GM19328 (cell line): ENCODE data around the gene TRIOBP.

ENCODE experiments used
- ATAC-seq: cut with Tn5 transposase; IDR thresholded peaks from one replicate; pipeline ENCODE4 v1.9.1; 2021; ENCODE audit warnings: mild to moderate bottlenecking, moderate library complexity; ENCODE audit not compliant: unreplicated experiment

TRIOBP gene

DNA sequence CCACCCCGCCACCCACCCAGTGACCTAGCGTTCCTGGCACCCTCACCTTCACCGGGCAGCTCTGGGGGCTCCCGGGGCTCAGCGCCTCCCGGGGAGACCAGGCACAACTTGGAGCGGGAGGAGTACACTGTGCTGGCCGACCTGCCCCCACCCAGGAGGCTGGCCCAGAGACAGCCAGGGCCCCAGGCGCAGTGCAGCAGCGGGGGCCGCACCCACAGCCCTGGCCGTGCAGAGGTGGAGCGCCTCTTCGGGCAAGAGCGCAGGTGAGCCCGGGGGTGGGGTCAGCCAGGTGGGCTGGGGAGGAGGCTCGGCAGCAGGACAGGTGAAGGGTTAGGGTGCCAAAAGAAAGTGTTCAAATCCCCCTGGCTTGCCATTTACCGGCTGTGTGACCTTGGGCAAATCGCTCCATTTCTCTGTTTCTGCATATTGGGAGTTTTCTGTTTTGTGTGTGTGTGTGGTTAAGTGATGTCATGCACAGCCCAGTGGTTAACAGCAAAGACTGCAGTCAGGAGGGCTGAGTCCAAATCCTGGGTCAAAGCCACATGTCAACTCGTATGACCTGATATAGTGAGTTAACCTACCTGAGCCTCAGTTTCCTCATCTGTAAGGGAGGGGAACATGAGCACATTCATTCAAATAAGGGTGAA is 29.5 kb downstream of the TRIOBP start:
- ATAC-seq = no peak

DNA sequence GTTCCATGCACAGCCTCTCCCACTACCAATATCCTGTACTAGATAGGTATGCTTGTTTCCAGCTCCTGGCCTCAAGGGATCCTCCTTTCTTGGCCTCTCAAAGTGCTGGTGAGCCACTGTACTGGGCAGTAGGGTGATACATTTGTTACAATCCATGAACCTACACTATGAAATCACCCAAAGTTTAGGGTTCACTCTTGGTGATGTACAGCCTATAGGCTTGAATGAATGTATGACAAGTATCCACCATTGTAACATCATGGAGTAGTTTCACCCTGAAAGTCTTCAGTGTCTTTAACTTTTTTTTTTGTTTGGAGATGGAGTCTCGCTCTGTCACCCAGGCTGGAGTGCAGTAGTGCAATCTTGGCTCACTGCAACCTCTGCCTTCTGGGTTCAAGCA is 31.8 kb downstream of the TRIOBP start:
- ATAC-seq = no peak

DNA sequence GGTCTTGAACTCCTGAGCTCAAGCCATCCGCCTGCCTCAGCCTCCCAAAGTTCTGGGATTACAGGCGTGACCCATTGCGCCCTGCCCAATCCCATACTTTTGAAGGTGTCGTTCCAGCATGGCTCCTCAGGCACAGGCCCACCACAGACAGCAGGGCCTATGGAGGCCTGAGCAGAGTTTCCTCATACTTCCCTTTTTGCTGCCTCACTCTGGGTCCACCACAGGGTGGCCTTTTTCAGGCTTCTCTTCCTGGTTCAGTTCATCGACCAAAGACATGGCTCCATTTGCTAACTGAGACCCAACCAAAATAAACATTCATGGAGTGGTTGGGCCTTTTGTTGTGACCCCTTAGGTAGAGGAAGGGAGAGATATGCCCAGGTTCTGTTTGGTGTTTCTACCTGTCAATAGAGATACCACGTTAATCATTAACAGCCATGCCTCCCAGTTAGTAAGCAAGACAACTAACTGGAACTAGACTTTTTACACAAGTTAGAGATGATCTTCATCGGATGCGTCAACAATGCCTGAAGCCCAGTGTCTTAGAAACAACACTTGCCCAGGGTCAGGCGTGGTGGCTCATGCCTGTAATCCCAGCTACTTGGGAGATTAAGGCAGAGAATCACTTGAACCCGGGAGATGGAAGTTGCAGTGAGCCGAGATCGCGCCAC is 35.1 kb downstream of the TRIOBP start:
- ATAC-seq = no peak

DNA sequence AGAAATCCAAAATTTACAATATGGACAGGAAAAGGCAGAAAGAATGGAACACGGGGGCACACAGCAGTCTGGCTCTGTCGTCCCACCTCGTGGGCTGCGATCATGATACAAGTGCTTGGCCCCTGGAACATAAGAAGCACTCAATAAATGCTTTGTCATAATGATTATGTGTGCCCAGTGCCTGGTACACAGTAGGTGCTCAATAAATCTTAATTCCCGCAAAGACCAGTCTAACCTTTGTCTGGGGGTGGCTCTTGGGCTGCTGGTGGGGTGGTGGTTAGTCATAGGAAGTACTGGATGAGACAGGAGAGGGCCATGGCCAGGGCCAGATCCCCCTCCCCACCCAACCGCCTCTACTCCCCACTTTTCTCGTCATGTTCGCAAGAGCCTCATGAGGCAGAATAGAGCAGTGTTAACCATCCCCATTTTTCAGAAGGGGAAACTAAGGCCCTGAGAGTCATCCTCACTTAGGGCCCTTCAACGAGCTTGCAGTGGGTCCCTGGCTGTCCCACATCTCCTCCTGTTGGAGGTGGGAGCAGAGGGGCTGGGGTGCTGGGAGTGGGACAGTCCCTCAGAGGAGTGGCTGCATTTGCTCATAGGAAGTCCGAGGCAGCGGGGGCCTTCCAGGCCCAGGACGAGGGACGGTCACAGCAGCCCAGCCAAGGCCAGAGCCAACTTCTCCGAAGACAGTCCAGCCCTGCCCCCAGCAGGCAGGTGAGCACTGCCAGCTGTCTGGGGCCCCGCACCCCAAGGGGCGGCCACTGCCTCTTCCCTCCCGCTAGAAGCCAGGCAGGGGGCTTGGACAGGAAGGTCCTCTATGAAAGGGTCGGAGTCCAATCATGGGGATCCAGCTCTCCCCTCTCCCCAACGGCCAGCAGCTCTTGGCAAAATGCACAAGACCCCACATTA is 36.1 kb downstream of the TRIOBP start:
- no peak for ATAC-seq

DNA sequence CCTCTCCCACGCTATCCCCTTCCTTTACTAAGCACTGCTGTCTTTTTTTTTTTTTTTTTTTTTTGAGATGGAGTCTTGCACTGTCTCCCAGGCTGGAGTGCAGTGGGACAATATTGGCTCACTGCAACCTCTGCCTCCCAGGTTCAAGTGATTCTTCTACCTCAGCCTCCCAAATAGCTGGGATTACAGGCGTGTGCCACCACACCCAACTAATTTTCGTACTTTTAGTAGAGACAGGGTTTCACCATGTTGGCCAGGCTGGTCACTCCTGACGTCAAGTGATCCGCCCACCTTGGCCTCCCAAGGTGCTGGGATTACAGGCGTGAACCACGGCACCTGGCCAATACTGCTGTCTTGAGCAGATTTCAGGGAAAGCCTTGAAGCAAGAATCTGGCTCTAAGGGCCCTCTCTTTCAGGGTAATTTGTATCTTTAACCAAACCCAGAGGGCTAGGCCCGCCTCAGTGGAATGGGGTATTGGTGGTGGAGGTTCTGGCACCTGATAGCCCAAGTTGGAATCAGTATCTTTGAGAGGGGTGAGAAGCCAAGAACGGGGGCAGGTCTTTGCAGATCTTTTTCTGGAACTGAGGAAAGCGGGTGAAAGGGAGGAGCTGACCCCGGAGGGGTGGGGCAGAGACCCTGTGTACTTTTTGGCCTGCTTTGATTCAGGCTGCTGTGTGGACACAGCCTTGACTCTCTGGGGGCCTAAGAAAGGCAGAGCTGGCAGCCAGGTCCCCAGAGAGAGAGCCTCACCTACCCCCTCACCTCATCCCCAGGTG is 37.0 kb downstream of the TRIOBP start:
- ATAC-seq = no peak

DNA sequence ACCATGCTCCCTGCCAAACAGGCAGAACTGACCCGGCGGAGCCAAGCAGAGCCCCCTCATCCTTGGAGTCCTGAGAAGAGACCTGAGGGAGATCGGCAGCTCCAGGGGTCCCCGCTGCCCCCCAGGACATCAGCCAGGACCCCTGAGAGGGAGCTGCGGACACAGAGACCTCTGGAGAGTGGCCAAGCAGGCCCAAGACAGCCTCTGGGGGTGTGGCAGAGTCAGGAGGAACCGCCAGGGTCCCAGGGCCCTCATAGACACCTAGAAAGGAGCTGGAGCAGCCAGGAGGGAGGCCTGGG is 37.5 kb downstream of the TRIOBP start:
- ATAC-seq = no peak

DNA sequence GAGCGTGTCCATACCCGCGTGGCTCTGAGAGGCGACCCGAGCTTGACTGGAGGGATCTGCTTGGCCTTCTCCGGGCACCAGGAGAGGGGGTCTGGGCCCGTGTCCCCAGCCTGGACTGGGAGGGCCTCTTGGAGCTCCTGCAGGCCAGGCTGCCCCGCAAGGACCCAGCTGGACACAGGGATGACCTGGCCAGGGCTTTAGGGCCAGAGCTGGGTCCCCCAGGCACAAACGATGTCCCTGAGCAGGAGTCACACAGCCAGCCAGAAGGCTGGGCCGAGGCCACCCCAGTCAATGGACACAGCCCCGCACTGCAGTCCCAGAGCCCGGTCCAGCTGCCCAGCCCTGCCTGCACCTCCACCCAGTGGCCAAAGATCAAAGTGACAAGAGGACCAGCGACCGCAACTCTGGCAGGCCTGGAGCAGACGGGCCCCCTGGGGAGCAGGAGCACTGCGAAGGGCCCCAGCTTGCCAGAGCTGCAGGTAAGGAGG is 38.2 kb downstream of the TRIOBP start:
- no peak for ATAC-seq

DNA sequence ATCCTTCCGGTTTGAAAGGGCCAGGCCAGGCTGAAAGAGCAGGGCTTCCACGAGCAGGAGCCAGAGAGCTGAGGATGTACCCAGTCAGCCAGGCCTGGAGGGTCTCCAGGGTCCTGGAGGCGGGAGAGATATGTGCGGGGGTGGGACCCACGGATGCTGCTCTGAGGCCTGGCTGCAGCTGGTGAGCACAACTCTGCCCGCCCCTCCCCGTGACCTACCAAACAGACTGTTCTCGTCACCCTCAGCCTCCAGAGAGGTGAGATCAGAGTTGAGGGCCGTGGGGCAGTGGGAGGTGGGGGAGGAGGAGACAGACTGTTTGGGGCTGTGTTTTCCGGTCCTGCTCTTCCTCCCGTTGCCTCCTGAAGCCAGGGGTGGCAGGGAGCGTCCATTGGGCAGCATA is 42.2 kb downstream of the TRIOBP start:
- no peak for ATAC-seq

DNA sequence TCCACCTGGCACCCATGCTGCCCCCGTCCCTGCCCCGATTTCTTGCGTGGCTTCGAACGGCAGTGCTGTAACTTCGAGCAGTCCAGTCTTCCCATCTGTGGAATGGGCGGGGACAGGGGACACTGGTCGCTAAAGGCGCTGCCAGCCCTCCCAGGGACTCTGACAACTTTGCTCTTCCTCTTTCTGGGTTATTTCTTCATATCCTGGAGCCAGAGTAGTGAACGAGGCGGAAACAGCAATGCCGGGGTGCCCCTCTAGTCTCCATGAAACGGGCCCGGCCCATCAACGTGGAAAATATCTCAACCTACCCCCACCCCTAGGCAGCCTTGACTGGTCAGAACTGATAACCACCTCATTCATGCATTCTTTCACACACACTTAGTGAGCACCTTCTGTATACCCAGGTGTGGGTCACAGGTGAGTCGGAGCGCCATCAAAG is 42.8 kb downstream of the TRIOBP start:
- no peak for ATAC-seq

DNA sequence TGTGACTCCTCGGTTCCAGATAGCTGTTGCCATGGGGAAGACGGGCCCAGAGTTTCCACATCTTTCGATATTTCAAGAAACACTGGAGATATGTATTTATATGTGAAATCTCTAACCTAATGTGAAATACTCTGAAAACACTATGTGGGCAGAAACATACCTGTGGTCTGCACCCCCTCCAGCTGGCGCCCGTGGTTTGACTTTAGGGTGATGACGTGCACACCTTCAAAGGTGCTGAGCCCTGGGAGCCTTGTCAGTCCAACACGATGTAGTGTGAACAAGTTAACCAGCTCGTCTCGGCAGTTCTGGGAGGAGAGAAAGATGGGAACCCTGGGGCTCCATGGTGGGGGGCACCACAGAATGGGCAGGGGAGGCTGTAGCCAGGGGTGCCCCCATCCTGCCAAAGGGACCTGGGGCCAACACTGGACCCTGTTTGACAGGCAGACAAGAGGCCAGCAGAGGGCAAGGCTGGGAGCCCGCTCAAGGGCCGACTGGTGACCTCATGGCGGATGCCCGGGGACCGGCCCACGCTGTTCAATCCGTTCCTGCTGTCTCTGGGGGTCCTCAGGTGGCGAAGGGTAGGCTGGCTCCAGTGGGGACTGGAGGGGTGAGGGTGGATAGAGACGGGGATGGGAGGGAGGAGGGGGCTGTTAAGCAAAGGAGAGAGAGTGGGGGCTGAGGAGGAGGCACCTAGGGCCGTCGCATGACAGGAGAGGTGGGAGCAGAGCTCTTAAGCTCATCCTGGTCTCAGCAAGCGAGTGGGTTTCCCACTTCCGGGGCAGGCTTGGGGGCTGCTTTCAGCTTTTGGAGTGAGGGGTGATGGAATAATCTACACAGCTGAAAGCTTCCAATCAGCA is 43.8 kb downstream of the TRIOBP start:
- no peak for ATAC-seq

DNA sequence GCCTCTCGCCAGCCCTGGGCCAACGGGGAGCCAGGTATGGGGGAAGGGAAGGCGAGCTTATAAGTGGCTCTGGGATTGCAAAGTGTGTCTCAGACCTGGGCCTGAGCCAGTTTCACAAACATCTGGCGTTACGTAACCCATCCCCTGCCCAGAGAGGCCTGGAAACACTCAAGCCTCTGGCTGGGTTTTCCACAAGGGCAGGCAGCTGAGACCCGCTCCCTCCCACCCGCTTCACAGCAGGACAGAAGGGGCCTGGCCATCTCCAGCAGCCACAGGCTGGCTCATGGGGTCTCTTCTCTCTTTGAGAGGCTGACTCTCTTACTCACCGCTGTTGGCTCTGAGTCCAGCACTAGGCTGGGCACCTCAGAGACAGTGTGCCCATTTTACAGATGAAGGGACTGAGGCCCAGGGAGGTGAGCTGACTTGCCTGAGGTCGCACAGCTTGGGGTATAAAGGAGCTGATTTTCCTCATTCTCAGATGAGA is 44.5 kb downstream of the TRIOBP start:
- no peak for ATAC-seq

DNA sequence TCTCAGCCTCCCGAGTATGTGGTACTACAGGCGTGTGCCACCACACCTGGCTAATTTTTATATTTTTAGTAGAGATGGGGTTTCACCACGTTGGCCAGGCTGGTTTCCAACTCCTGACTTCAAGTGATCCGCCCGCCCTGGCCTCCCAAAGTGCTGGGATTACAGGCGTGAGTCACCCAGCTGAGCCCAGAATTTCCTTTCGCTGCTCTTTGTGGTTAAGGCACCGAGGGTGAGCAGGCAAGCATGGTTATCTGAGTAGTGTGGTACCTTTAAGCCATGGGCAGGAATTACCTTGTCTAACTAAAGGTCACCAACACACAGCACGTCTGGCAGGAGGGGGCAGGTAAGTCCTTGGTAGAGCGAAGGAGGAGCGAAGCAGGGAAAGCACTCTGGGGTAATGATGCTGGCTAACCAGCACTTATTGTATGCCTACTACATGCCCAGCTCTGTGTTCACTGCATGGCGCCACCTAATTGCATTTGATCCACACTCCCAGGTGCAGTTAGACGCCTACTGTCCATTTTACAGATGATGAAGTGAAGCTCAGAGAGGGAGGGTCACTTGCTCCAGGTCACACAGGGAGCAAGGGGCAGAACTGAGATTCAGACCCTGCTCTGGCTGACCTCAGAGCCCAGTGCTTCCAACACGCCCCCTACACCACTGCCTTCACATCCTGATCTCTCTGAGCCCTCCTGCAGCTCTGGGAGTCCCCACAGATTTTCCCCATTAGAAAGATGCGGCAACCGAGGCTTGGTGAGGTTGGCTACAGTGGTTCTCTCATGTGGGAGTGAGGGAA is 45.7 kb downstream of the TRIOBP start:
- ATAC-seq = no peak

DNA sequence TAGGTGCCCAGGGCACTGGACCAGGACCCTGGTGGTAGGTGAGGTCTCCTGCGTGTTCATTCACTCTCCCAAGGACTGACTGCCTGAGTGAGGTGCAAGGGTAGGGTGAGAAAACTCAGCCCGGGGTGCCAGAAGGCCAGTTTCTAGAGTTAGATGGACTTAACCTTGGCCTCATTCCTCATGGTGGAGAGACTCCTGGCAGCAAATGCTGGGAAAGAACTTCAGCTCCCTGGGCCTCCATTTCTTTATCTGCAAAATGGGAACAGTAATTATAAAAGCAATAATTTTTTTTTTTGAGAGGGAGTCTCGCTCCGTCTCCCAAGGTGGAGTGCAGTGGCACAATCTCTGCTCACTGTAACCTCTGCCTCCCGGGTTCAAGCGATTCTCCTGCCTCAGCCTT is 47.7 kb downstream of the TRIOBP start:
- ATAC-seq = no peak

DNA sequence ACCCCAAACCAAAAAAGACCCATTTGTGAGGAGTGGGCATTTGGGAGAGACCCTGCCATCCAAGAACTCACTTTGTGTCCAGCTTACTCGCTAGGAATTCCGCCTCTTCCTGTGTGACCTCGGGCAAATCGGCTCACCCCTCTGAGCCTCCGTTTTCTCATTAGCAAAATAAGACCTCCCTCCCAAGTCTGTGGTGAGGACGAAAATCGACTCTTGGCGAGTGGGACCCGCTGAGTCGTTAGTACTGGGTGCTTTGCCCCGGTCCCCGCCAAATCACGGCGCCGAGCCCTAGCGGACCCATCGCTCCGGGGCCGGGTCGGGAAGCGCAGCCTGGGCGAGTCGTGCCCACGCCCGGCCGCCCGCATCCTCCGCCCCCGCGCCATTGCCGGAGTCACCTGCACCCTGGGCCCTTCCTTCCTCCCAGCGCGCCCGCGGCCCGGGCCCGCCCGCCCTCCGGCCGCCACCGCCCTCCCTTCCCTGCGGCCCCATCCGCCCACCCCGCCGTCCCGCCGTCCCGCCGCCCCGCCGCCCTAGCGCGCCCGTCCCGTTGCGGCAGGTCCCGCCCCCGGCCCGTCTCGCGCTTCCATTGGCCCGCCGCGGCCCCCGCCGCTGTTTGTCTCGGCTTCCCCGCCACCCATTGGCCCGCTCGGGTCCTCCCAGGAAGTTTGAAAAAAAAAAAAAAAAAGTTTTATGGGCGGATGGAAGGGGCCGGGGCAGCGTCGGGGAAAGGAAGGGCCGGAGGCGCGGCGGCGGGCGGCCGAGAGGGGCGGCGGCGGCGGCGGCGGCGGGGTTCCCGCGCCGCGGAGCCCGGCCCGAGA is 48.9 kb downstream of the TRIOBP start:
- peak; percentile 50 for ATAC-seq

DNA sequence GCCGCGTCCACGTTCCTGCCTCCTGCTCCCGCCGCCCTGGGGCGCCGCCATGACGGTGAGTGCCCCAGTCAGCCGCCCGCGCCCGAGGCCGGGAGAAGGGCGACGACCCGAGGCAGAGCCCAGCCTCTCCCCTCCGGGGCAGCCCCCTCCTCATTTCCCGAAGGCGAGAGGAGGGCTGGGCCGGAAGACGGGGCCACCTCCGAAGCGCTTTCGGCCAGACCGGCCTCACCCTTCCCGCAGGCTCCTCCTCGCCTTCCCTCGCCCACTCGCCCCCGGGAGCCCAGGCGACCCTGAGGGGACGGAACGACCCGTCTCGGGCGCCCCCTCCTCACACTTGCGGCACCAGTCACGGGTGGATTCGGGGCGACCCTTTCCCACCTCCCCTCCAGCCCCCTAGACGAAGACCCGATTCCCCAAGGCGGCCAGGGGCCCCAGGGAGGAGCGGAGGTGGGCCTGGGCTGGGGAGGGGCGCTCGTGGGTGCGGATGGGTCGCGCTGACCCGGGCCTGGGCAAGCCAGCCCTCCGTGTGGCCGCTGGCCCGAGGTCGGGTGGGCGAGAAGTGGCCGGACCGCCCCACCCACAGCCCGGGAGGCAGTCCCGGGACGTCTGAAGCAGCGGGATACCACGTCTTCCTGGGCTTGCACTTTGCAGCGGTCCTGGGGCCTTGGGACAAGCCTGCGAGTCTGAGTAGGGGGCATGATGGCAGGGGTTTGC is 49.7 kb downstream of the TRIOBP start:
- peak; percentile 16 for ATAC-seq

DNA sequence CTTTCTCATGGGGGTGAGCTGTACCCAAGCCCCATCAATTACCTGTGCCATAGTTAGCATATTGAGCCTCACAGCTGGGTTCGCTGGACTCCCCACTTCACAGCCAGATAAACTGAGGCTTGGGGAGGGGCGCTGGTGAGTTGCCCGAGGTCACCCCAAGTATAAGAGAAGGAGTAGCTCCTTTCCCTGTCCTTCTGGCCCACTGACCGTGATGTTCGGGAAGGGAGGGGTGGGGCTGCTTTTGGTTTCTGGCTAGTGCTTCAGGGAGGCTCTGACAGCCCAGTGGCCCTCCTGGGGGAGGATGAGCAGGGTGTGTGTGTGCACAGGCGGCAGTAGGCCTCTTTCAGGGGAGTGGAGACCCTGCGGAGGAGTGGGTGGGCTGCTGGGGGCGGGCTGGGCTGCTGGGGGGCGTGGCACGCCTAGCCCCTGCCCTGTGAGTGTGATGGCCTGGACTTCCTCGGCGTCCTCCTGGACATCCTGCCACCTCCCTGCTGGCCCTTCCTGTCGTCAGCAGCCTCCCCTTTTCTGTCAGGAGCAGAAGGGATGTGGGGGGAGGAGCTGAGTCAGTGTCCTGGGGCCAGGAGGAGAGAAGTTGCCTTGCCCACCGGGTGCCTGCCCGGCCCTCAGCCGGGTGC is 50.3 kb downstream of the TRIOBP start:
- ATAC-seq = no peak

DNA sequence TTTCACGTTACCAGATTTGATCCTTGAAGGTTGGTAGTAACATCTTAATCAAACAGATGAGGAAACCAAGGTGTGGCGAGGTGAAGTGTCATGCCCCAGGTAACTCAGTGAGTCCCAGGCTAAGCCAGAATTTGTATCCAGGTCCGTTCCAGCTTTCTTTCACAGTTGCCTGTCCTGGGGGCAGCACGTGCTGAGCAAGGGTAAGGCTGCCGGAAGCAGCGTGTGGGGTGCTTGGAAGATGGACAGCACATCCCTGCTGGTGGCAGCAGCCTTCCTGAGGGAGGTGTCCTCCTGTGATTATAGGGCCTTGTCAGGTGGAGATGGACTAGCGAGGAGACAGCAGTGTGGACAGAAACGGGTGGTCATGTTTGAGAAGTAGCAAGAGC is 50.9 kb downstream of the TRIOBP start:
- ATAC-seq = no peak
